LNCaP clone FGC (cell line): ENCODE results near the gene ARSI.

Experiments
- DNase-seq: peaks from one replicate; pipeline ENCODE4 v3.0.0-alpha.2; 2011; ENCODE audit warnings: low read depth
- H3K4me3 ChIP-seq: 2 replicates; pipeline ENCODE4 v1.5.1; 2011; ENCODE audit warnings: mild to moderate bottlenecking, low read depth, low read length, control low read depth
- TF ChIP-seq, protein P1 (sequence below): IDR thresholded peaks from 2 replicates; pipeline ENCODE4 v1.5.1; 2012; ENCODE audit warnings: mild to moderate bottlenecking; ENCODE audit not compliant: control insufficient read depth, insufficient read depth; ENCODE audit errors: extremely low read depth

ARSI gene

DNA sequence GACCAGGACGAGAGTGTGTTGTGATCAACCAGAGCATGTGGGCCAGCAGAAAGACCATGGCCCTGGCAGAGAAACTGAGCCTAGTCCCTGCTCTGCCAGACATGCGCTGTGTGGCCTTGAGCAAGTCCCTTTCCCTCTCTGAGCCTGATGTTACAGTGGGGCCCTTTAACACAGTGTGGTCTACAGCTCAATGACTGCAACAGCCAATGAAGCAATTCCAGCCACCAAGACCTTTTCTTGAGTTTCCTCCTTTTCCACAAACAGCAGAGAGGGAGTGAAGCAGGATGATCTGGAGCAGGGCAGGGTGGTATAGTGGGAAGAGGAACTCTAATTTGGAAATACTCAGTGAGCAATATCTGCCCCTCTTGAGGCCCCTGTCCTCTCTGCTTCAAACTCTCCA, 25.8 kb upstream of the ARSI start:
- TF ChIP-seq, protein P1, sequence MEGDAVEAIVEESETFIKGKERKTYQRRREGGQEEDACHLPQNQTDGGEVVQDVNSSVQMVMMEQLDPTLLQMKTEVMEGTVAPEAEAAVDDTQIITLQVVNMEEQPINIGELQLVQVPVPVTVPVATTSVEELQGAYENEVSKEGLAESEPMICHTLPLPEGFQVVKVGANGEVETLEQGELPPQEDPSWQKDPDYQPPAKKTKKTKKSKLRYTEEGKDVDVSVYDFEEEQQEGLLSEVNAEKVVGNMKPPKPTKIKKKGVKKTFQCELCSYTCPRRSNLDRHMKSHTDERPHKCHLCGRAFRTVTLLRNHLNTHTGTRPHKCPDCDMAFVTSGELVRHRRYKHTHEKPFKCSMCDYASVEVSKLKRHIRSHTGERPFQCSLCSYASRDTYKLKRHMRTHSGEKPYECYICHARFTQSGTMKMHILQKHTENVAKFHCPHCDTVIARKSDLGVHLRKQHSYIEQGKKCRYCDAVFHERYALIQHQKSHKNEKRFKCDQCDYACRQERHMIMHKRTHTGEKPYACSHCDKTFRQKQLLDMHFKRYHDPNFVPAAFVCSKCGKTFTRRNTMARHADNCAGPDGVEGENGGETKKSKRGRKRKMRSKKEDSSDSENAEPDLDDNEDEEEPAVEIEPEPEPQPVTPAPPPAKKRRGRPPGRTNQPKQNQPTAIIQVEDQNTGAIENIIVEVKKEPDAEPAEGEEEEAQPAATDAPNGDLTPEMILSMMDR: no peak
- DNase-seq: no peak
- H3K4me3 ChIP-seq: no peak overlapping the region

GRCh38 chr5:150327139-150327538, 24.4 kb upstream of the ARSI start:
- H3K4me3 ChIP-seq: no peak overlapping the region
- TF ChIP-seq, protein P1: no peak
- no peak for DNase-seq

- DNase-seq: no peak
- TF ChIP-seq, protein P1: no peak
- no peak overlapping the region for H3K4me3 ChIP-seq
Measured at GRCh38 chr5:150326707-150327106, 24.0 kb upstream of the ARSI start.

- TF ChIP-seq, protein P1: no peak
- no peak overlapping the region for H3K4me3 ChIP-seq
- no peak for DNase-seq
Measured at GRCh38 chr5:150325426-150325825, 22.7 kb upstream of the ARSI start.

GRCh38 chr5:150323819-150324218, 21.1 kb upstream of the ARSI start:
- no peak for DNase-seq
- TF ChIP-seq, protein P1: no peak

DNA sequence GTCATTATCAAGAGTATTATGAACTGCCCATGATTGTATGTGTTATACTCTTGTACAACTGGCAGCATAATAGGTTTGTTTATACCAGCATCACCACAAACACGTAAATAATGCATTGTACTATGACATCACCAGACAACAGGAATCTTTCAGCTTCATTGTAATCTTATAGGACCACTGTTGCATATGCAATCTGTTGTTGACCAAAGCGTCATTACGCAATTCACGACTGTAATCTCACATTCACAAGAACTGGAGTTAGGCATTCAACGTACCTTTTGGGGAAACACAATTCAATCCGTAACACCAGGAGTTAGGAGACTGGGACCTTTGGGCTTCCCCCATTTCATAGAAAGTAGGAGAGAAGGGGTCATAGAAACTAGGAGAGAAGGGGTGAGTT, 20.4 kb upstream of the ARSI start:
- H3K4me3 ChIP-seq: no peak overlapping the region
- DNase-seq: no peak
- TF ChIP-seq, protein P1: no peak

More at GRCh38 chr5:150323819-150324218, 21.1 kb upstream of the ARSI start:
- no peak overlapping the region for H3K4me3 ChIP-seq

DNA sequence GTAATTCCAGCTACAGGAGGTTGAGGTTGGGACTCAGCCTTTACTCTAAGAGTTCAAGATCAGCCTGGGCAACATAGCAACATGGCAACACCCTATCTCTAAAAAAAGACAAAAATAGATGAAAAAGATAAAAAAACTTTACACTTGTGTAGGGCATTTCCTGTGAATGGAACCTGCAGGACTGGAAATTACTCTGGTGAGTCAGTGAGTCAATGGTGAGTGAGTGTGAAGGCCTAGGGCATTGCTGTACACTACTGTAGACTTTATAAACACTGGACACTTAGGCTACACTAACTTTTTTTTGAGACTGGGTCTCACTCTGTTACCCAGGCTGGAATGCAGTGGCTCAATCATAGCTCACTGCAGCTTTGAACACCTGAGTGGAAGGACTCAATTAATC, 19.5 kb upstream of the ARSI start:
- H3K4me3 ChIP-seq: no peak overlapping the region
- no peak for DNase-seq
- TF ChIP-seq, protein P1: no peak
